ENCODE results near the gene ARHGAP31.
A peak's percentile ranks its signal among the peaks of the same experiment; 100 is the strongest.

ARHGAP31 gene

DNA sequence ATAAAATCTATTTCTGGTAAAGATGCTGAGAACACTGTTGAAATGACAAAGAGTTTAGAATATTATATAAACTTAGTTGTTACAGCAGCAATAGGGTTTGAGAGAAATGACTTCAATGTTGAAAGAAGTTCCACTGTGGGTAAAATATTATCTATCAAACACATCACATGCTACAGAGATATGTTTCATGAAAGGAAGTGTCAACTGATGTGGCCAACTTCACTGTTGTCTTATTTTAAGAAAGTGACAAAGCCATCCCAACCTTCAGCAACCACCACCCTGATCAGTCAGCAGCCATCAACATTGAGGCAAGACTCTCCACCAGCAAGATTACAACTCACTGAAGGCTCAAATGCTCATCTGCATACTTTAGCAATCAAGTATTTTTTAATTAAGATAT is 149.0 kb downstream of the ARHGAP31 start:
- ATAC-seq, result no peak

DNA sequence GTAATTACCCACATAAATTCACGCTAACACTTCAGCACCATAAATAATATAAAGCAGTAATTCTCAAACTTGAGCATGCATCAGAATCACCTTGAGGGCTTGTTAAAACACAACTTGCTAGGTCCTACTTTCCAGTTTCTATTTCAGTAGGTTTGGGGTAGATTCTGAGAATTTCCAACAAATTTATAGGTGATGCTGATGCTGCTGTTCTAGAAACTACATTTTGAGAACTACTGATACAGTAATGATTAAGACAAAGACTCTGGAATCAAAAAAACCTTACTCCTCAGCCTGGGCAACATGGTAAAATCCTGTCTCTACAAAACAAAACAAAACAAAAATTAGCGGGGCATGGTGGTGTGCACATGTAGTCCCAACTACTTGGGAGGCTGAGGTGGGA is 150.4 kb downstream of the ARHGAP31 start:
- ATAC-seq (no peak), DNase-seq (no peak)

More for the DNA sequence above, 149.0 kb downstream of the ARHGAP31 start:
- DNase-seq, result no peak

DNA sequence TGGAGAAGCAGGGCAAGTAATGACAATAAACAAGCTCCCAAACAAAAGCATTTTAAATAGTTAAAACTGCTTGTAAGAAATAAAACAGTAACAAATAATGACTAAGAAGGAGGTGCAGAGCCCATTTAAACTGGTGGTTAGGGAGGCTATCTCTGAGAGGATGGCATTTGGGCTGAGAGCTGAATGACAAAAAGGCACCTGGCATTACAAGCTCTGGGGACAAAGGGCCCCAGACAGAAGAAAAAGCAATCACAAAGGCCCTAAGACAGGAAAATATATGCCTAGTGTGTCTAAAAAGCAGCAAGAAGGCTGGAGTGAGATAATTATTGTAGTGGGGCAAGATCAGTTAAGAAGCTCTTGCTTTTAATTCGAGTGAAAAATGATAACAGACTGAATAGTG is 159.6 kb downstream of the ARHGAP31 start:
- no peak for ATAC-seq
- DNase-seq, result no peak

DNA sequence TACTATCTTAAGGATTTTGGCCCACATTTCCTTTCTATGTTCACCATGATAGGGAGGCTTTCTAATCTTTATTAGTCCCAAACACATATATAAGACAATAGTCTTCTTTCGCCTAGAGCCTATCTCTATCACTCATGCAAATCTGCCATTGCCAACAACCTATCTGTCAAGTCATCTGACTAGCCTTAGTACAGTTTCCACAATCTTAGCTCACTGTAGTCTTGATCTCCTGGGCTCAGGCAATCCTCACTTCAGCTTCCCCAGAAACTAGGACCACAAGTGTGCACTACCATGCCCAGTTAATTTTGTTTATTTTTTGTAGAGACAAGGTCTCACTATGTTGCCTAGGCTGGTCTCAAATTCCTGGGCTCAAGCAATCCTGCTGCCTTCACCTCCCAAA is 162.3 kb downstream of the ARHGAP31 start:
- DNase-seq (no peak), ATAC-seq (no peak)

DNA sequence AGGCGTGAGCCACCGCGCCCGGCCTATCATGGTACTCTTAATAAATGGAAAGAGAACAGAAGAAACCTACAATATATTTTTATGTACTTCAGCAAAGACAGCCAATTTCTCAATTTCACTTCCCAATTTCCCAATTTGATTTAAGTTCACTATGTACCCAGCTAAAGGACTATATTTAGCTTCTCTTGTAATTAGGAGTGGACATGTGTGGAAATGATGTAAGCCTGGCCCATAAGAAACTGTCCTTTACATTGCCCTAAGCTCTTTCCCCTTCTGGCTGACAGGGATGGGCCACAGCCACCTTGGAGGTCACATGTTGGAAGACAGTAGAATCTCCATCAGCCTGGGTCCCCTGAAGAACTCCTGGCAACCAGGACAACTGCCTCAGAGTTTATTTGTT is 163.1 kb downstream of the ARHGAP31 start:
- DNase-seq (no peak), ATAC-seq (no peak)

DNA sequence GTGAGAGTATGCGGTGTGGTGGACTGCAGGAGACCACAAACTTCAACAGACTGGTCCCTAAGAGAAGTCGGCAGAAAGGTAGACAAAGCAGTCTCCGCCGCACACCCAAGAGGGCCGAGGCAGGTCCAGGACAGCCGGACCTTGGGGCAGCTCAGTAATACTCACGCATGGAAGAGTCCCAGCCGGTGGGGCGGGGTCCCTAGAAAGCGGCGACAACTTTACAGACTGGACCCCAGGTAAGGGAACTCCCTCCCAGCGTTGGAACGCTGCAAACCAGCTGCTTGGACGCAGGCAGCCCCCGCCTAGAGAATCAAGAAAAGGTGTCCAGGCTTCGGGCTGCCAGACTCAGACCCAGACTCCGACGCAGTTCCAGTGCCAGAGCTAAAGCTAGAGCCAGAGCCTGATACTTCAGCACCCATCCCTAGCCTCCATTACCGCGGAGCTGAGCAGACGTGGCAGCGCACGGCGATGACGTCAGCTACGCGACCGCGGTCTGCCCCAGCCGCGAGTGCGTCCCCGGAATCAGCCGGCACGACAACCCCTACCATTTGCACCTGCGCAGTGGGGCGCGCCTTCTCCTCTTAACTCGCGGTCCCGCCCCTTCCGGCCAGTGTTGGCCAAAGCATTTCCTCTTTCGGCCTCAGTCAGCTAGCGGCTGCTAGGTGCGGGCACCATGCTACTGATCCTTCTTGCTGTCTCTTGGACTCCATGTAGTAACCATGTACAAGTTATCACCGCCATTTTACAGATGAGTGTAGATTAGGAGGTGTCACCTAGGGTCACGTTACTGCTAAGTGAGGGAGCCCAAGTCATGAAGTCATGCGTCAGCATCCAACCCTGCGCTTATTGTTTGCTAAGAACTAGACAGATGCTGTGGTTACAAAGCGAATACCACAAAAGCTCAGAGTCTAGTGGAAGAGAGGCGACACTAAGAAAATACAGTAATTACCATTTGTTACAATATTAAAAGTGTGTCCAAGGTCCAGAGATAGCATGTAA is 169.3 kb downstream of the ARHGAP31 start, which contains the start of gene TMEM39A:
TSS of gene TMEM39A (minus strand) at position 445 of the 999 bp plus-strand sequence. CDS start 1,541 bp downstream, outside the sequence.
- DNase-seq (peak; percentile 99), ATAC-seq (peak; percentile 94)

DNA sequence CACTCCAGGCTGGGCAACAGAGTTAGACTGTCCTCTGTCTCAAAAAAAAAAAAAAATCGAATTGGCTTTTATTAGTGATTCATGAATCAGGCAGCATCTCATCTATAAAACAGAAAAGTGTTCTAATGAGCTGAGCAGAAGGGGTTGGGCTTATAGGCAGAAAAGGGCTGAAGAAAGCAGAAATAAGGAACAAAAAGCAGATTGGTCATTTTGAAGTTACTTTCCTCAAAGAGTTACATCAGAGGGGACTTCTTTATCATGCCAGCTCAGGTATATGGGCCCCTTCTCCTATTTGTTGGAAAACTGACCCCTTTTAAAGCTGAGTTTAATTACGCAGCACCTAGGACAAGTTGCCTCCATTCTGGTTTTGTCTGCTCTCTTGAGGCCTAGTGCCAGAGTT is 173.9 kb downstream of the ARHGAP31 start:
- DNase-seq, result no peak

DNA sequence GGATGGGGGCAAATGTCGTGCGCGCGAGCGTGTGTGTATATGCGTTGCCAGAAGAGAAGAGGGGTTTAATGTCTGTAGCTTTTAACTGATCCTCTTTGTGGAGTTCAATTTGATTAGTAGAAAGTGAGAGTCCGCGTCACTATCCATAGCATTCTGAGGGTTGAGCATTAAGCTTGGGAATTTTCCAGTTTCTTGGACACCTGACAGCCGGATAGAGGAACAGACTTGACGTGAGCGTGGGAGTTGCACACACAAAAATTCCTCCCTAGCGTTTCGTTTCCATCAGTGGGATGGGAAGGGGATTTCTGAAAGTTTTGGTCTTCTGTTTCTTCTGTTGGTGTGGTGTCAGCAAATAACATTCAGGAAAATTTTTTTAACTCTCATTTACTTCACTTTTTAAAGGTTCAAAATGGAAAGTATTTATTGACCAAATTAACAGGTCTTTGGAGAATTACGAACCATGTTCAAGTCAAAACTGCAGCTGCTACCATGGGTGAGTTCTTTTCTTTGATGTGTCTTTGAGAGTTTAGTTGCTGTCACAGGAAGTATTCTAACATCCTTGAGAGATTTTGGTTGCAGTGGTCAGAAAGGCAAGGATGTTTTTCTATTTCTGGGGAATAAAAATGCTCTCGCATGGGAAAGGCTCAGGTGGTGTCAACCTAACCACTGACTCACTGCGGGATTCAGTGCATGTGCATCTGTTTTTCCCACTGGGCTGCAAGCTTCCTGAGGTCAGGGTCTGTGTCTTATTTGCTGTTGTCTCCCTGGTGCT is 175.4 kb downstream of the ARHGAP31 start:
- no peak for ATAC-seq
- DNase-seq, result no peak

More for the DNA sequence above, 173.9 kb downstream of the ARHGAP31 start:
- ATAC-seq, result no peak
